Fibroblast of skin of back (primary cell): Measurements from ENCODE around the gene S1PR3.
A peak's percentile ranks its signal among the peaks of the same experiment; 100 is the strongest.

Experiments used
- DNase-seq: peaks from one replicate; pipeline ENCODE4 v3.0.0-alpha.2; 2013

The S1PR3 gene

DNA sequence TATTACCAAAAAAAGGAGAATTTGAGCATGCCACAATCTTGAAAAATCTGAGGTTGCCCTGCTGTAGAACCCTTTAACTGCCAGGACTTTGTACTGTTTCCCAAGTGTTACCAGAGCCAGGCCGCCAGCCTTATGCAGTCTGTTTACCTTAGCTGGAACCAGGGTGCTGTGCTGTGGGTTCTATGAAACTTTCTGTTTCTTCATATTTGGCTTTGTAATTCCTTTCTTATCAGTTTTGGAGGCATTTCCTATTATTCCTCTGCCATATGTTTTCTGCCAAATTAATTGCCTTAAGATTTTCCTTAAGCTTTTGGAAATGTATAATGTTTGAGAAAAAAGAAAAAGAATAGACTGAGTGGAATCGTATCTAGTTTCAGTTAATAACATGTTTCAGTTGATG is 2.1 kb downstream of the S1PR3 start:
- no peak for DNase-seq

DNA sequence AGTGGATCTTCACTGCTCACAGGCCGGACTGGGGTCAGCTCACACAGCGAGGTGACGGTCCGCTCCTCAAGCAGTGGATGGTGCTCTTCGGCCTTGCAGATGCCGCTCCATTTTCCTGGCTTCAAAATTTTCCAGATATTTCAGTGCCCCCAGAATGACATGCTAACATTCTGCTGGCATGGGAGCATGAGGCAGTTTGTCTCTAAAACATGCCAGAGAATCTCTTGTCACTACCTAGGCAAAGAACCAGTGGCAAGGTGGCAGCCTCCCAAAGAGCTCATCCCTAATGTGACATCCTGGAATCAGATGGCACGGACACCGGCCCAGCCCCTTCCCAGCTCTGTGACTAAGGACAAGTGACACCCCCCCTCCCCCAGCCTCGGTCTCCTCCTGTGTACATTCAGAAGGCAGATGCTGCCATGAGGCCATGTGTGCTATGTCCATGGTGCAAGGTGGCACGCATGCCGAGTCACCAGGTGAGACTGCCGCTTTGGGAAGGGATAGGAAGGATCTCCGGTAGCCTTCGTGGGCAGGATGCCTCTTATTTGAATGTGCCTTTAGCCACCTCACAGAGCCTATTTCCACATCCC is 2.7 kb downstream of the S1PR3 start:
- DNase-seq: no peak

DNA sequence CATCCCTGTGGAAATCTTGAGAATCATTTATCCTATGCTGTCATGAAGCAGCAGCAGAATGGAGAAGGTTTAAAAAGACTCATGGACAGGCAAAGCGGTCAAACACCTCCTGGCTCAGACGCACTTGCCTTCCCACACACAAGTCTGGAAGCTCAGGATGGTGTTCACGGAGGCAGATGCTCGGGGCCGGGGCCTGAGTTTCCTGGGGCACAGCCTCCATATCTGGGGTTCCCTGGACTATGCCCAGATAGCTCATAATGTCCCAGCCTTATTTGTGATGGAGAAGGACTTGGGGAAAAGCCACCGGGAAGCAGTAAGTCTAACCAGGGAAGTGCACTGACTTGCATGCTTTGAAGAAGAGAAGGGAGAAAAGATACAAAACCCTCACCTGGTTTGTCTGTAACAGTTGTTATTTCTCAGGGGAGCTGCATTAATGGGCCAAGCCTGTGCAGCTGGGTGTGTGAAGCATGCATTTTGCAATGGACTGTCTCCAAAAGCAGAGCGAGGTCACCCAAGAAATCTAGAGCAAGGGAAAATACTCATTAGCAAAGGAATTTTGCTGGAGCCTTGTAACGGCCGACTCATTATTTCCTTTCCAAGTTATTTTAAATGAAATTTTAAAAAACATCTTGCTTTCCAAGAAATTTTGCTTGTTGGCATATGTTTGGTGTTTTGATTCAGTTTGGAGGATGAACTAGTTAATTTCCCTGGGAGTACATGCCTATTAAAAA is 3.4 kb downstream of the S1PR3 start:
- peak; percentile 35 for DNase-seq

DNA sequence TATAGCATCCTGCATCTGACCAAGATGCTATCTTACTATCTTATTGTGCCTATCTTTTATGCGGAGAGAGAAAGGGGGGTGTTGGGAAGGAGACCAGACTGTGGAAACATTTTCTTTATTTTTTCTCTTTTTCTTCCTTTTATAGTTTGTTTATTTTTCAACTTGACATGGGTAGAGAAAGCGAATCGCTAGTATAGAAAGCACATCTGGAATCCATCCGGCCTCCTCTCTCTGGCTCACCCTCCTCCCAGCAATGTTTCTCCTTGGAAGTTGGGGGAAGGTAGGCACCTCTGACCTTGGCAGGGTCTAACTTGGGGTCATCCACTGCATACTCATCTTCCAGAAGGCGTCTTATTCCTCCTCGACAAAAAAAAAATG is 3.9 kb downstream of the S1PR3 start:
- DNase-seq: no peak

DNA sequence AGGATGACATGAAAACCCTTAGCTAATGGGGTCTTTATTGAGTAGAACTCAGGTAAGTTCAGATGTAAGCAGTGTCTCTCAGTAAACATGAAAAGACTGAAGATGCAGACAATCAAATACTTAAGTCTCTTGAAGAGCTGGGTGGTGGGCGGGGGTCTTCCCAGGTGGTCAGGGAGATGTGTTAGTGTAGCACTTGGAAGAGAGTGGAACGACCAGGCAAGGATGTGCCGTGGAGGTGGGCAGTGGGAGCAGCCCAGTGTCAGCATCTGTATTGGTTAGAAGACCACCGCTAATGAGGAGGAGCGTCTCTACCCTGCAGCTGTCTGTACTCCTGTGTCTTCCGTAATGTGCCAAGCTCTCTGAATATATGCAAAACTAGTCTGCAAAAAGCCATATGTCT is 4.4 kb downstream of the S1PR3 start:
- DNase-seq: no peak

DNA sequence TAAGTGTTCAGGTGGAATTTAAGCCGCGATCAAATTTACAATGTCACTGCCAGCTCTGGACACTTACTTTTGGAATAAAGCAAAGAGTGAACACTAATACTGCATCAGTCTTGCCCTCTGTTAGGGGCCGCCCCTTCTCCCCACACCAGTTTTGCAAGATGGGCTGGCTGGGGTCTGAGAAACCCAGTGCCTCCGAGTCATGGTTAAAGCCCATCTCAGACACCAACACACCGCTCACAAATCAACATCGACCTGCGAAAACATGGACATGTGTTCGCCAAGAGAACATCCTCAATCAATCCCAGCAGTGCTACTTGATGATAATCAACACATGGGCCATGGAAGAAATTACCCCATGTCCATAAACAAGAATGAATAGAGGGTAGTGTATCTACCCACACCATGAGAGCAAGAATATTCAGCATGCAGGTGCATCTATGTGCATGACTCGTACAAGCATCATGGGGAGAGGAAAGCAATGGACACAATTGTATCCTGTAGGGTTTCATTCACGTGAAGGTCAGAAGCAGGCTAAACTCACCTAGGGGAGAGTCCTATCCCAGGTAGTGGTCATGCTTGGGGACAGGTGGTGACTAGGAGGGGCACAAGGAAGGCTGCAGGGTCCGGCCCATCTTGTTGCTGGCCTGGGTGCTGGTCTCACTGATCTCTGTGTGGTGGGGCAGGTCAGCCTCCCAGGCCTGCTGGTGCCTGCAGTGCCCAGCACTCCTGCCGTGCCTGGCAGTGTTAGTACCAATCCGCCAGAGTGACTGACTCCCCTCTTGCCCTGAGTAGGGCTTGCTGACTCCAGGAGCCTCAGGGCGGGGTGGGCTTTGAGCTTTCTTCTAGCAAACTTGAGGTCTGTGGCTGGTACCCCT is 5.0 kb downstream of the S1PR3 start:
- no peak for DNase-seq

DNA sequence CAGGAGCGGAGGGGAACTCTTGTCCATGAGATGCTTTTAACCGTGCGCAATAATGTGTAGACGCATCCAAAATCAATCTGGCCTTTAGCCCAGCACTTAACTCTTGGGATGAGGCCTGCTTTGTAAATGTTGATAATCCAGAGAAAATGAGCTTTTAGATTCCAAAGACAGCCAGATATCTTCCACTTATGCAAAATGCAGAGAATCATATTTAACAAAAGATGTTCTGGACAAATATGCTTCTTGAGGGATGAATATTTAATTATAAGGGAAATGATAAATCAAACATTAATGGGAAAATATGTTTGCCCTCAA is 5.6 kb downstream of the S1PR3 start:
- DNase-seq: no peak

DNA sequence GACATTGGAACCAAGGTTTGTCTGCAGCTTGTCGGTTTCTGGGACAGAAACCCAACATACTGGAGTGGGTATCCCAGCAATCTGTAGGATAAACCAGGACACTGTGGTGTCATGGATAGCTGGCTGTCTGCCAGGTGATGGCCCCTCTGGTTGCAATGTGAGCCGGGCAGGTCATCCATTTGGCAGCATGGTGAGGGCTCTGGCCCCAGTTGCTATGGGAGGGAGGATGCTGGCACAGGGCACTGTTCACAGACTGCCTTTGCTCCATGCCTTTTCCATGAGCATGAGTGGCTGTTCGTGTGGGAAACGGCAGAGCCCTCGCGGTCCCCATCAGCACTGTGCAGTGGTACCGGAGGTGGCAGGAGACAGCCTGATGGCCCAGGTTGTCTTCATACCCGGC is 6.4 kb downstream of the S1PR3 start:
- no peak for DNase-seq

DNA sequence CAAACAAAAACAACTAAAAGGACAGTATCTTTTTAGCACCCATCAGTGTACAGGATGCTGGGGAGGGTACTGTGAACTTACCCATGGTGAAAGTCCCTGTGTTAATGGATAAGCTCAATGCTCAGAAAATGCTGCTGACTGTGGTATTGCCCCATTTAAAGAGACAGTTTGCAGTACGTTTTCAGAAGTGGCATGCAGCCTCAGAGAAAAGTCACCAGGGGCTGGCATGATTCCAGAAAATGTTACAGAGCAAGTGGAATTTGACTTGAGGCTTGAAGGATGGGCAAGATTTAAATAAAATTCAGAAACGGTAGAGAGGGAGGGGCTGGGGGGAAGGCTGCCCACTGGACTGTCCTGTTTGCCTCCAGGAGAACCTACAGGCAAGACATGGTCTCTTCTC is 7.2 kb downstream of the S1PR3 start:
- DNase-seq: peak; percentile 29

DNA sequence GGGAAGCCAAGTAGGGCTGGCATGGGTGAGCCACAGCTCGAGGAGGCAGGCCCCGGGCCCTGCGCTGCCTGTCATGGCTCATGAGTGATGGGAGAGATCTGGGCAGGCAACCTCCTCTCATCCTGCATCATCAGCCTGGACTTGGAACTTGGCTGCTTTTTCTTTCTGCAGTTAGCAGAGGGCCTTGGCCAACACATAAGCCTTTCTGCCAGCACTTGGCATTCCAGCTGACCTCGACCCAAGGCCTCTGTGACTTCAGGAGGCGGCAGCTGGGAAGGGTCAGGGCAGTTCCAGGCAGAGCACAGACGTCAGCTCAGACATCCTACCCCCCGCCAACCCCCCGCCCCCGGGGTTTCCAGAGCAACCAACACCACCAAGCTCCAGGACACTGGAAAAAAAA is 7.6 kb downstream of the S1PR3 start:
- no peak for DNase-seq

DNA sequence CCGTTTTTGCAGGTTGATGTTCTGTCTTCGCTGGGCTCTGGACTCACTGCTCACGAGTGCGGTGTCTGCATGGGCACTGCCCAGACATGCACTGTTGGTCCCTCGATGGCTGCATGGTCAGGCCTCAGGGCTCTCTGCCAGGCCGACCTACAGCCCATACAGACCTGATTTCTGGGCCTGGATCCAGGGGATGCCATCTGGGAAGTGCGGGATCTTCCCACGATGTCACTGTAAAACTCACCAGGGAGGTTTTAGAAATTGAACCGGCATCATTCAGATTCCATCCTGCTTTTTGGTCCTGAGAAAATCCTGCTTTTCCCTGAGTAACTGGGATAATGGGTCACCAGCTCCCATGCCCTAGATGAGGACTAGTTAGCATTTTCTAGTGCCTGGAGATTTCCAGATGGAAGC is 9.1 kb downstream of the S1PR3 start:
- no peak for DNase-seq

DNA sequence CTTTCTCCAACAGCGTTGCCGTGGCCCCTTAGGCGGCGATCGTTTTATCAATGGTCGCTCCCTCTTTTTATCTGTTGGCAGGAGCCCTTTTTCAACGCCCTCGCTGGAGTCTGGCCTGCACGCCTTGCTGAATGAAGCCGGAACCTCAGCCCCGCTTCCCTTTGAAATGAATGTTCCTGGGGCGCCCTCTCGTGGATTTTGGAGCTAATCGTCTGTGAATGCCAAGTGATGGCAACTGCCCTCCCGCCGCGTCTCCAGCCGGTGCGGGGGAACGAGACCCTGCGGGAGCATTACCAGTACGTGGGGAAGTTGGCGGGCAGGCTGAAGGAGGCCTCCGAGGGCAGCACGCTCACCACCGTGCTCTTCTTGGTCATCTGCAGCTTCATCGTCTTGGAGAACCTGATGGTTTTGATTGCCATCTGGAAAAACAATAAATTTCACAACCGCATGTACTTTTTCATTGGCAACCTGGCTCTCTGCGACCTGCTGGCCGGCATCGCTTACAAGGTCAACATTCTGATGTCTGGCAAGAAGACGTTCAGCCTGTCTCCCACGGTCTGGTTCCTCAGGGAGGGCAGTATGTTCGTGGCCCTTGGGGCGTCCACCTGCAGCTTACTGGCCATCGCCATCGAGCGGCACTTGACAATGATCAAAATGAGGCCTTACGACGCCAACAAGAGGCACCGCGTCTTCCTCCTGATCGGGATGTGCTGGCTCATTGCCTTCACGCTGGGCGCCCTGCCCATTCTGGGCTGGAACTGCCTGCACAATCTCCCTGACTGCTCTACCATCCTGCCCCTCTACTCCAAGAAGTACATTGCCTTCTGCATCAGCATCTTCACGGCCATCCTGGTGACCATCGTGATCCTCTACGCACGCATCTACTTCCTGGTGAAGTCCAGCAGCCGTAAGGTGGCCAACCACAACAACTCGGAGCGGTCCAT is 10.0 kb downstream of the S1PR3 start:
- DNase-seq: peak; percentile 77

DNA sequence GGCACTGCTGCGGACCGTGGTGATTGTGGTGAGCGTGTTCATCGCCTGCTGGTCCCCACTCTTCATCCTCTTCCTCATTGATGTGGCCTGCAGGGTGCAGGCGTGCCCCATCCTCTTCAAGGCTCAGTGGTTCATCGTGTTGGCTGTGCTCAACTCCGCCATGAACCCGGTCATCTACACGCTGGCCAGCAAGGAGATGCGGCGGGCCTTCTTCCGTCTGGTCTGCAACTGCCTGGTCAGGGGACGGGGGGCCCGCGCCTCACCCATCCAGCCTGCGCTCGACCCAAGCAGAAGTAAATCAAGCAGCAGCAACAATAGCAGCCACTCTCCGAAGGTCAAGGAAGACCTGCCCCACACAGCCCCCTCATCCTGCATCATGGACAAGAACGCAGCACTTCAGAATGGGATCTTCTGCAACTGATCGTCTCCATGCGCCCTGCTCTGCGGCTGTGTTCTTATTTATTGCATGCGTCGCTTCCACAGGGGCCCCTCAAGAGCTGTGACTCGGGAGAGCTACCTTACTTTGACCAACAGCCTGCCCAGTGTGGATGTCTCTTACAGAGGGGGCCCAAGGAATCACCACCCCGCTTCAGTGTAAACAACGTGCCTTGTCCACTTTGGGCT is 10.8 kb downstream of the S1PR3 start:
- no peak for DNase-seq

DNA sequence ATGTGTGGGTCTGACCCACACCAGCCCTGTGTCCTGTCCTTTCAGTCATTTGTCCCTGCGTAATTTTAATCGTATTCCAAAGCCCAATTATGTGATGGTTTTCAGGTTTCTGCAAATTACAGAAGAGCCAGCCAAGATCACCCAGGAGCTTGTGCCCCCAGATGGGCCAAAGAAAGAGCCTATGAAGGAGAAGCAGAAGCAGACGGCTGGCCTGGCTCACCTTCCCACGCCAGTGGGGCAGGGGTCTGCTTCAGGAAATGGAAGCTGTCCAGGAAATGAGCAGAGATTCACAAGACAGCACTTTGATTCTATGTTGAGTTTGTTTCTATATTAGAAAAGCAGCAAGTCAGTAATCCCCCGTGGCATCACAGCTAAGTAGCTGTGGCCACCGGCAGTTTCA is 11.7 kb downstream of the S1PR3 start:
- DNase-seq: no peak

DNA sequence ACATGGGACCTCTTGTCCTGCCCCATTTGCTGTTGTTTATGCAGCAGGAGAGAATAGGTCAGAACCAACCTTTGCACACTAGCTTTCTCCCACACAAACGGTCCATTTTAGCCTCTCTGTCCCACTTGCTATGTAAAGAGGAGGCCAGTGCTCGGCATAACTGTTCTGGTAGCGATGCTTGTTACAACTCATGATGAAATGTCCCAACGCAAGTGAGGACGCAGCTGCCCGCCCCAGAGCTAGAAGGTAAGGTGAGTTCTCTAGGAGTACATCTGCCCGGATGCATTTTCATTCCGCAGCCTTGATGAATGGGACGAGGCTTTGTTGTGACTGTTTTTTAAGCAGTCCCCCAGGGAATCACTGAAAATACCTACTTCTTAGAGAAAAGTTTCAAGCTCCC is 14.1 kb downstream of the S1PR3 start:
- no peak for DNase-seq

DNA sequence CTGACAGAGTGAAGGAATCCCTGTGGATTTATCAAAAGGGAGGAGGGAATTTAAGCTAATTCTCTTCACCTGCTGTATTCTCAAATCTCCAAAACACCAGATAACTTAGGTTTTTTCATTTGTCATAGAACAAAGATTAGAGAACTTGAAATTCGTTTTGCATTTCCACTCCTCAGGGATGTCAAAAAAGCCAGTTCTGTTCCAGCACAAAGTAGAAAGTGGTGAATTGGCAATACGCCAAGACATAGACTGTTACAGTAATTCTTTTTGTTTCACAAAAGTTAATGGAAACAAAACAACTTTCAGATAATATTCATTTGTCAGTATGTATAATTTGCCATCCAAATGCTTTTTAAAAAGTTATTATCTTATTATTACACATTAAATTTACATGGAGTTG is 15.0 kb downstream of the S1PR3 start:
- DNase-seq: no peak

DNA sequence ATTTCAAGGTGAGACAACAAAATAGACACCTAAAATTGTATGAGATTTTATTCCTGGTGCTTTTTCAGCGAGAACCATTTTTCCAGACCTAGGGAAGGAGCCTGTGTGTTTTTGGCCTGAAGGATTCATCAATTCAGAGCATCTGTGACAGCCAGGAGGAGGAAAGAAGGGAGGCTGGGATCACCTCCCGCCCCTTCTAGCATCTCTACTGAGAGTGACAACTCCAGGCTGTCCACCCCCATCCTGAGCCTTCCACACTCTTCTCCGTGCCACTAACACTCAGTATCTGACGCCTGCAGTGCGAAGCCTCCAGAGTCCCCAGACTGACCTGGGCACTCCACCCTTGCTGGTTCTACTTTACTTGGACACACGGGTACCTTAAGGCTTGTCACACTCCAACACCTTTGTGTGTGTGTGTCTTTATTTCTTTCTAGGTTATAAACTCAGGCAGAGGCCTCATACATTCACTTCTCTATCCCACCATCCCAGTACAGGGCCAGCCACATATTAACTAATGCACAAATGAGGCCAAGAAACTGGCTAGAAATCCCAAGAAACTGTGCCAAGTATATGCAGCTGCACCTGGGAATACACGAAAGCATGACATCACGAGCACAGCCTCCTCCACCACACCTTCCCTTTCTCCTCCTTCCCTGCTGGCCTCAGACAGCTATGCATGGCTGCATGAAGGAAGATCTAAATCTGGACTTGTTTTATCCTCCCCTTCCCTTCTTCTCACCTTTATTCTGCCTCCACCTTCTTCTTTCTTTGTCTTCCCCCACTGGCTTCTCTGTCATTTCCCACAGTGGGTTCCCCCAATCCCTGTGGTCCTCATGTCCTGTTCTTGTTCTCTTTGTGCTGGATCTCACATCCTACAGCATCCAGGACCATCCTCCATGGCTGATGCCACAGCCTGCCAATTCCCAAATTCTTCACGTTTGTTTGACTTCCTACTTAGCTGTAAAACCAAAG is 16.0 kb downstream of the S1PR3 start:
- no peak for DNase-seq

DNA sequence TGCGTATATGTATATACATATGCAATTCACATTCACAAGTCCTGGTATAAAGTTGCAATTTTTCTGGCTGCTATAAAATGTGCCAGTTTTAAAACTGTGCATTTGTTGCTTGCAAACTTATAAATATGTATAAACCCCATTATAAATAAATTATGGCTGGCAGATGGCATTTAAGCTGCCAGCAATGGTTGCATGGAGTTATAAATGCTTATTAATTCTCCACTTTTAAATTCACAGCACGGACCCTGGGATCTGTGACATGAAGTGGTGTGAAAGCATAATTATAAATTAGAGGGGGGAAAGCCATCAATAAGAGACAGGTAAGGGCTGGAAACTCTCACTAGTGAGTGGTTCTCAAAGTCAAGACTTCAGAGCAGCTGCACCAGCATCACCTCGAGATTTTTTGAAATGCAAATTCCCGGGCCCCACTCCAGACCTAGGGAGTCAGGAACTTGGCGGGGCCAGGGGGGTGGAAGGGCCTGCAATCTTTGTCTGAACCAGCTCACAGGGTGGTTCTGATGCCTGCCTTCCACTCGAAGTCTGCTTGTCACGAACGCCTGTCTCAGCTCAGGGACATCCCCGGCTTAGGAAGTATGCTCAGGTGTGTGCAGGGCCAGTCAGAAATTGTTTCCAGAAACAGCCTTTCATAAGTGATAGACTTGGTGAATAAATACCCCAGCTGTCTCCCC is 16.9 kb downstream of the S1PR3 start:
- DNase-seq: no peak

DNA sequence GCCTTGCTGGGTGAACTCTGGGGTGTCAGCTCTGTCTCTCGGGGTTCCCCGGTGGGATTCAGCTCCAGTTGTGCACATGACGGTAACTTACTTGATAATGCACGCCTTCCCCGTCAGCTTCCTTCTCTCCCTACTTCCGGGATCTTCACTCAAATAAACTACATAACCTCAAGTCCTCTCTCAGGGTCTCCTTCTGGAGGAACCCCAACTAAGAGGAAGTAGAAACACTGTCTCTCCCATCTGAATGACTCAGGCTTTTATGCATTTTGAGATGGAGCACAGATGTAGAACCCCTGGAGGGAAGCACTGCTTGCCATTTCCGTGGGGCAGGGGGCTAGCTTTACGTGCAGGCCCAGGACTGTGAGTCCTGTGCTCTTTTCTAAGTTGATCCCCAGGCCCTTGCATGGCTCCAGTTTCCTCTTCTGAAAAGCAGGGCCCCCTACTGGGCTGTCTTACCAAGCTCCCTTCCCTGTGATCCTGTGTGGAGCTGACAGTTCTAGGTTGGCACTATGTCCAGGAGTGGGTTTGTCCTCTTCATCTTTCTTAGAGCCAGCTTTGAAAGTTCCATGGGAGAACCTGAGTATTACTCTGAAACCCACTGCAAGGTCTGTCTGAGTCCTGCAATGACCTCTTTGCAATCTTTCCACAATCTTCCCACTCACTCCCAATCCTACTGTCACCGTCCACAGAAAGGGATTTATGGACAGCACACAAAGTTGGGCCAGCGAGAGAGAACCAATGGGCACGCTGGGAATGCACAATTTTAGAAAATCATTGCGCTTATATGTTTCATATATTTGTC is 17.7 kb downstream of the S1PR3 start:
- DNase-seq: no peak

DNA sequence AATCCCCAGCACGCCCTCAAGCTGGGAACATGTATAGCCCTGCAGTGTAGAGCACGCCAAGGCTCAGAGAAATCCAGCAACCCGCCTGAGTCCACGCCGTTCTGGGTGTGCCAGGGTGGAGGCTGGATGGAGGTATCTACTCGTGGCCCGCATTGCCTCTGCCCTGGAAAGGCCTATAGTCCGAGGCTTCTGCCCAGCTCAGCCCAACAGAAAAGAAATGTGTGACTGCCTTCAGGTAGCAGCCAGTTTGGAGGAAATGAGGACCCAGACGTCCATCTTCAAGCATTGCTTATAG is 18.2 kb downstream of the S1PR3 start:
- DNase-seq: no peak
